ENCODE data around the gene RNF5. TPM values are rescaled to one million over a fixed set of nuclear protein-coding genes. Genes with fewer than 3 reads are reported as not detected.
A peak's percentile ranks its signal among the peaks of the same experiment; 100 is the strongest.

RNF5 gene
- total and polyA plus RNA-seq, 2 experiments from 2014 or later = 133 to 169 TPM

GRCh38 chr6:32223258-32224235, 45.3 kb downstream of the RNF5 start, which contains the start of gene NOTCH4:
NOTCH4 (minus strand) TSS chr6:32224067; CDS start chr6:32223928, 139 bp downstream.
- H3K4me1 ChIP-seq (ENCODE audit: insufficient read depth) = no peaks in the 10 kb centered on the region
- TF ChIP-seq CTCF (IDR thresholded peaks at IDR 0.05; ENCODE audit: poor library complexity) (no peak), EZH2phosphoT487 (IDR thresholded peaks at IDR 0.05; ENCODE audit: low read depth, severe bottlenecking, unreplicated experiment) (no peak), EZH2 (IDR thresholded peaks at IDR 0.05; ENCODE audit: borderline replicate concordance) (no peak)
- H3K36me3 ChIP-seq (replicated peaks; ENCODE audit: insufficient read depth, low read depth) = no peaks in the 10 kb centered on the region
- H3K4me2 ChIP-seq = no peak within 1 kb of the TSS
- 70% methylated on average over 20 of the region's 20 CpGs for WGBS (ENCODE audit: low lambda C conversion rate, missing lambda C conversion rate)
- H3K79me2 ChIP-seq = no peaks in the 10 kb centered on the region
- no peak within 1 kb of the TSS for H3K27ac ChIP-seq
- H3K9me2 ChIP-seq (replicated peaks; ENCODE audit: insufficient read depth) = no peaks in the 10 kb centered on the region
- H2AFZ ChIP-seq = no peak within 1 kb of the TSS
- no peaks in the 10 kb centered on the region for H4K20me1 ChIP-seq (ENCODE audit: insufficient read depth, poor library complexity, severe bottlenecking)
- no peak for DNase-seq (ENCODE audit: low spot score)
- no peak within 1 kb of the TSS for H3K4me3 ChIP-seq
- H3K9me3 ChIP-seq (ENCODE audit: low read depth) = no peaks in the 10 kb centered on the region
- no peaks in the 10 kb centered on the region for H3K27me3 ChIP-seq

DNA sequence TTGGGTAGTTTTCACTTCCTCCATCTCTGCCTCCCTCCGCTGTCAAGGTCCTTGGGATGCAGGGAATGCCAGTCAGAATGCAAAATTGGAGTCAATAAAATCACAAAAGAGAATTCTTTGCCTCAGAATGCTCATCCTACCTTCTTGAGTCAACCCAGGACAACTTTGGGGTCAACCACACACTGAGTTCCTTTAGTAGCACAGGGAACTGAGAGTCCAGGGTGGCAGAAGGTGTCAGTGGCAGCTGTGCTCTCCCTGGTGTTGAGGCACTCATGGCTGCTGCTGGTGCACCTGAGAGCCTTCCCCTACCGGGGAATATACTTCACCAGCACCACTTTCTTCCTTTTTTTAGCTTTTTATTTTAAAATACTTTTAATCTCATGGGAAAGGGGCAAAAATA, 46.5 kb downstream of the RNF5 start:
- Histone ChIP-seq H3K79me2 (no peaks in the 10 kb centered on the region), H3K9me3 (ENCODE audit: low read depth) (no peaks in the 10 kb centered on the region), H3K27ac (no peak overlapping the region), H2AFZ (no peak overlapping the region), H4K20me1 (ENCODE audit: insufficient read depth, poor library complexity, severe bottlenecking) (no peaks in the 10 kb centered on the region), H3K4me2 (no peak overlapping the region), H3K4me3 (no peak overlapping the region), H3K27me3 (no peaks in the 10 kb centered on the region), H3K4me1 (ENCODE audit: insufficient read depth) (no peaks in the 10 kb centered on the region), H3K9me2 (replicated peaks; ENCODE audit: insufficient read depth) (no peaks in the 10 kb centered on the region), H3K36me3 (replicated peaks; ENCODE audit: insufficient read depth, low read depth) (no peaks in the 10 kb centered on the region)
- DNase-seq (ENCODE audit: low spot score) = no peak
- TF ChIP-seq CTCF (IDR thresholded peaks at IDR 0.05; ENCODE audit: poor library complexity) (no peak), EZH2 (IDR thresholded peaks at IDR 0.05; ENCODE audit: borderline replicate concordance) (no peak), EZH2phosphoT487 (IDR thresholded peaks at IDR 0.05; ENCODE audit: low read depth, severe bottlenecking, unreplicated experiment) (no peak)
- 94% methylated on average over 2 of the region's 2 CpGs for WGBS (ENCODE audit: low lambda C conversion rate, missing lambda C conversion rate)

DNA sequence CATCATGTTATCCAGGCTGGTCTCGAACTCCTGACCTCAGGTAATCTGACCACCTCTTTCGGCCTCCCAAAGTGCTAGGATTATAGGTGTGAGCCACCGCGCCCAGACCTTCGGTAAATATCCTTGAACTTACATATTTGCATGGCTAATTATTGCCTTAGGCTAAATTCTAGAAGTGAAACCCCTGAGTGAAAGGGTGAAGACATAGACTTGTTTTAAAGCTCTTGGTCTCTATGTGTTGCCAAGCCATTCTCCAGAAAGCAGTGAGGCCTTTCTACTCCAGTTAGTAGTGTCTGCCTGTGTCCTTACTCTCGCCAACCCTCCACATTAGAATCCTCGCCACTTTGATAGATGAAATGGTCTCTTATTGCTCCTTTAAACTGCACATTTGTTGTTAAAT, 48.2 kb downstream of the RNF5 start:
- Histone ChIP-seq H3K9me2 (replicated peaks; ENCODE audit: insufficient read depth) (no peaks in the 10 kb centered on the region), H3K4me2 (no peak overlapping the region), H3K27me3 (no peaks in the 10 kb centered on the region), H2AFZ (no peak overlapping the region), H3K4me3 (no peak overlapping the region), H3K9me3 (ENCODE audit: low read depth) (no peaks in the 10 kb centered on the region), H3K36me3 (replicated peaks; ENCODE audit: insufficient read depth, low read depth) (no peaks in the 10 kb centered on the region), H3K27ac (no peak overlapping the region), H3K79me2 (no peaks in the 10 kb centered on the region), H3K4me1 (ENCODE audit: insufficient read depth) (no peaks in the 10 kb centered on the region), H4K20me1 (ENCODE audit: insufficient read depth, poor library complexity, severe bottlenecking) (no peaks in the 10 kb centered on the region)
- no peak for DNase-seq (ENCODE audit: low spot score)
- no peak for TF ChIP-seq EZH2phosphoT487 (IDR thresholded peaks at IDR 0.05; ENCODE audit: low read depth, severe bottlenecking, unreplicated experiment)
- no peak for TF ChIP-seq CTCF (IDR thresholded peaks at IDR 0.05; ENCODE audit: poor library complexity)
- TF ChIP-seq EZH2 (IDR thresholded peaks at IDR 0.05; ENCODE audit: borderline replicate concordance) = no peak
- WGBS (ENCODE audit: low lambda C conversion rate, missing lambda C conversion rate) = 92% methylated on average over 7 of the region's 7 CpGs

Small RNAs within 50 kb of the gene (microRNA-seq; reads per million reads assigned to microRNA genes)
- 12.5 reads per million, percentile 28 among the genes with 10 or more reads in this experiment for gene MIR6721
- not detected for gene MIR6833

Small RNAs within 50 kb of the gene (small RNA-seq; reads per million reads assigned to genes)
- gene AL662884.1 (not detected), gene MIR6833 (not detected)

Other genes starting within 250 kb of the RNF5 start
- gene CFB, start 232.3 kb upstream of the RNF5 start, total RNA-seq = 190 and 199 TPM in 2 replicates
- 287 and 349 TPM in 2 replicates for gene CFB, start 232.3 kb upstream of the RNF5 start, polyA plus RNA-seq
- gene NELFE, start 219.4 kb upstream of the RNF5 start, total RNA-seq = 70.1 and 78.2 TPM in 2 replicates
- gene NELFE, start 219.4 kb upstream of the RNF5 start, polyA plus RNA-seq = 78.7 and 86.9 TPM in 2 replicates
- 34.2 and 53.2 TPM in 2 replicates for gene SKIC2, start 219.2 kb upstream of the RNF5 start, total RNA-seq
- 61.7 and 64.3 TPM in 2 replicates for gene SKIC2, start 219.2 kb upstream of the RNF5 start, polyA plus RNA-seq
- 16.1 and 22.2 TPM in 2 replicates for gene DXO, start 206.3 kb upstream of the RNF5 start, total RNA-seq
- 39.3 and 43.8 TPM in 2 replicates for gene DXO, start 206.3 kb upstream of the RNF5 start, polyA plus RNA-seq
- 49.1 and 66.8 TPM in 2 replicates for gene C4A, start 196.3 kb upstream of the RNF5 start, total RNA-seq
- 69.9 and 74.4 TPM in 2 replicates for gene C4A, start 196.3 kb upstream of the RNF5 start, polyA plus RNA-seq
- gene C4B, start 163.6 kb upstream of the RNF5 start, total RNA-seq = 57.5 and 68.9 TPM in 2 replicates
- gene C4B, start 163.6 kb upstream of the RNF5 start, polyA plus RNA-seq = 78.0 and 80.0 TPM in 2 replicates
- gene CYP21A2, start 140.0 kb upstream of the RNF5 start, total RNA-seq = 0.12 and 1.4 TPM in 2 replicates
- gene CYP21A2, start 140.0 kb upstream of the RNF5 start, polyA plus RNA-seq = 1.7 and 2.4 TPM in 2 replicates
- gene TNXB, start 69.1 kb upstream of the RNF5 start, total RNA-seq = 11.6 and 22.0 TPM in 2 replicates
- gene TNXB, start 69.1 kb upstream of the RNF5 start, polyA plus RNA-seq = 7.3 and 9.2 TPM in 2 replicates
- gene ATF6B, start 50.2 kb upstream of the RNF5 start, total RNA-seq = 37.9 and 41.9 TPM in 2 replicates
- gene ATF6B, start 50.2 kb upstream of the RNF5 start, polyA plus RNA-seq = 43.7 and 52.6 TPM in 2 replicates
- 5.7 and 6.0 TPM in 2 replicates for gene FKBPL, start 48.1 kb upstream of the RNF5 start, total RNA-seq
- gene FKBPL, start 48.1 kb upstream of the RNF5 start, polyA plus RNA-seq = 6.2 and 6.3 TPM in 2 replicates
- gene PRRT1, start 26.5 kb upstream of the RNF5 start, total RNA-seq = 0.10 TPM in 1 of 2 replicates, not detected in the other
- 0.91 and 4.0 TPM in 2 replicates for gene PRRT1, start 26.5 kb upstream of the RNF5 start, polyA plus RNA-seq
- gene PPT2, start 24.3 kb upstream of the RNF5 start, total RNA-seq = 20.2 and 27.2 TPM in 2 replicates
- gene PPT2, start 24.3 kb upstream of the RNF5 start, polyA plus RNA-seq = 29.7 and 34.3 TPM in 2 replicates
- 1.8 and 4.5 TPM in 2 replicates for gene EGFL8, start 13.8 kb upstream of the RNF5 start, total RNA-seq
- gene EGFL8, start 13.8 kb upstream of the RNF5 start, polyA plus RNA-seq = 12.2 and 19.5 TPM in 2 replicates
- gene AGPAT1, start 2.3 kb upstream of the RNF5 start, total RNA-seq = 59.9 and 62.8 TPM in 2 replicates
- gene AGPAT1, start 2.3 kb upstream of the RNF5 start, polyA plus RNA-seq = 67.6 and 71.4 TPM in 2 replicates
- gene AGER, start 5.8 kb downstream of the RNF5 start, total RNA-seq = 4.5 and 5.9 TPM in 2 replicates
- 3.4 and 21.2 TPM in 2 replicates for gene AGER, start 5.8 kb downstream of the RNF5 start, polyA plus RNA-seq
- 63.8 and 77.5 TPM in 2 replicates for gene PBX2, start 11.8 kb downstream of the RNF5 start, total RNA-seq
- gene PBX2, start 11.8 kb downstream of the RNF5 start, polyA plus RNA-seq = 20.5 and 21.6 TPM in 2 replicates
- gene GPSM3, start 14.2 kb downstream of the RNF5 start, total RNA-seq = 1.8 and 4.3 TPM in 2 replicates
- gene GPSM3, start 14.2 kb downstream of the RNF5 start, polyA plus RNA-seq = 3.4 and 5.7 TPM in 2 replicates
- 3.6 and 5.0 TPM in 2 replicates for gene NOTCH4, start 45.7 kb downstream of the RNF5 start, total RNA-seq
- 2.7 and 4.9 TPM in 2 replicates for gene NOTCH4, start 45.7 kb downstream of the RNF5 start, polyA plus RNA-seq
- gene TSBP1, start 193.5 kb downstream of the RNF5 start, total RNA-seq = not detected in 2 replicates
- not detected in 2 replicates for gene TSBP1, start 193.5 kb downstream of the RNF5 start, polyA plus RNA-seq
- not detected in 2 replicates for gene BTNL2, start 228.8 kb downstream of the RNF5 start, total RNA-seq
- 0.62 TPM in 1 of 2 replicates, not detected in the other for gene BTNL2, start 228.8 kb downstream of the RNF5 start, polyA plus RNA-seq

Data from hepatocyte (in vitro differentiated cells).